ENCODE results near the gene RASSF4.

GRCh38 chr10:44929356-44930255, 30.0 kb upstream of the RASSF4 start:
- TF ChIP-seq CTCF (IDR thresholded peaks at IDR 0.05) (no peak), POLR2A (IDR thresholded peaks at IDR 0.05) (no peak)

Measured in body of pancreas (tissue), 4 donors.